ENCODE results near the gene A4GALT. TPM values are rescaled to one million over a fixed set of nuclear protein-coding genes. Genes with fewer than 3 reads are reported as not detected.

Gene A4GALT
- total and polyA plus RNA-seq, 2 of the 13 experiments (the other 11 are each of a cell fraction or from before 2014, with no cell fraction given), result 0.09 to 1.1 TPM

GRCh38 chr22:42686756-42687491 is 33.7 kb downstream of the A4GALT start (continued):
- TF ChIP-seq IRF9 (CRISPR knock-in tag; IDR thresholded peaks at IDR 0.05; ENCODE audit: borderline replicate concordance), result no peak
- no peak for TF ChIP-seq FOXJ3 (CRISPR knock-in tag; IDR thresholded peaks at IDR 0.05; ENCODE audit: borderline replicate concordance)
- no peak for TF ChIP-seq ZBTB40 (IDR thresholded peaks at IDR 0.05)
- TF ChIP-seq ZBTB40 (CRISPR knock-in tag; IDR thresholded peaks at IDR 0.05), result peak; percentile 76; the same call in 1 of the 2 replicates
- no peak for TF ChIP-seq MEIS2 (CRISPR knock-in tag; IDR thresholded peaks at IDR 0.05)
- no peak for TF ChIP-seq PCBP2 (optimal IDR thresholded peaks at IDR 0.05; ENCODE audit: low read depth, low read length, poor library complexity, severe bottlenecking)
- peak; percentile 98 for TF ChIP-seq ZNF770 (CRISPR knock-in tag; IDR thresholded peaks at IDR 0.05)
- peak; percentile 56 for TF ChIP-seq TEAD3 (CRISPR knock-in tag; optimal IDR thresholded peaks at IDR 0.05; ENCODE audit: borderline replicate concordance)
- TF ChIP-seq AKAP8 (CRISPR knock-in tag; IDR thresholded peaks at IDR 0.05), result no peak
- no peak for TF ChIP-seq ZNF235 (CRISPR knock-in tag; IDR thresholded peaks at IDR 0.05; ENCODE audit: borderline replicate concordance)
- TF ChIP-seq ZNF552 (CRISPR knock-in tag; IDR thresholded peaks at IDR 0.05; ENCODE audit: borderline replicate concordance), result no peak
- 0 out of 2 replicates have a peak, but pooled peaks have one; percentile 31 for TF ChIP-seq RCOR2 (CRISPR knock-in tag; IDR thresholded peaks at IDR 0.05)
- TF ChIP-seq HIC2 (CRISPR knock-in tag; IDR thresholded peaks at IDR 0.05; ENCODE audit: low read depth), result no peak
- no peak for TF ChIP-seq ZNF143 (CRISPR knock-in tag; IDR thresholded peaks at IDR 0.05)
- TF ChIP-seq SETDB1 (CRISPR knock-in tag; IDR thresholded peaks at IDR 0.05; ENCODE audit: borderline replicate concordance), result no peak

Data from HepG2 (cell line).